ENCODE measurements around the gene EPS8L2.
A peak's percentile ranks its signal among the peaks of the same experiment; 100 is the strongest.

Gene EPS8L2

GRCh38 chr11:762421-763072 lies 56.5 kb downstream of the EPS8L2 start:
- peak; percentile 74 for DNase-seq (ENCODE audit: low spot score)

- no peak for DNase-seq (ENCODE audit: low spot score)
Measured at GRCh38 chr11:763073-763463, 57.0 kb downstream of the EPS8L2 start.

GRCh38 chr11:763549-764321 lies 57.7 kb downstream of the EPS8L2 start:
- DNase-seq (ENCODE audit: low spot score): no peak

- DNase-seq (ENCODE audit: low spot score): no peak
Measured at GRCh38 chr11:764322-765024, 58.4 kb downstream of the EPS8L2 start.

- peak; percentile 63 for DNase-seq (ENCODE audit: low spot score)
Measured at GRCh38 chr11:765025-765801, 59.2 kb downstream of the EPS8L2 start.

- DNase-seq (ENCODE audit: low spot score): no peak
Measured at GRCh38 chr11:765802-766091, 59.7 kb downstream of the EPS8L2 start.

- DNase-seq (ENCODE audit: low spot score): no peak
Measured at GRCh38 chr11:766106-766935, 60.3 kb downstream of the EPS8L2 start.

GRCh38 chr11:766936-767210 lies 60.8 kb downstream of the EPS8L2 start:
- DNase-seq (ENCODE audit: low spot score): no peak

GRCh38 chr11:767238-767637 lies 61.2 kb downstream of the EPS8L2 start:
- no peak for DNase-seq (ENCODE audit: low spot score)

GRCh38 chr11:769887-770641 lies 64.0 kb downstream of the EPS8L2 start:
- DNase-seq (ENCODE audit: low spot score): no peak

- DNase-seq (ENCODE audit: low spot score): no peak
Measured at GRCh38 chr11:770642-771616, 64.9 kb downstream of the EPS8L2 start.

GRCh38 chr11:771617-772204 lies 65.7 kb downstream of the EPS8L2 start:
- DNase-seq (ENCODE audit: low spot score): no peak

GRCh38 chr11:772429-773390 lies 66.7 kb downstream of the EPS8L2 start:
- DNase-seq (ENCODE audit: low spot score): peak; percentile 97

- no peak for DNase-seq (ENCODE audit: low spot score)
Measured at GRCh38 chr11:773425-773824, 67.4 kb downstream of the EPS8L2 start.

GRCh38 chr11:773830-774229 lies 67.8 kb downstream of the EPS8L2 start:
- no peak for DNase-seq (ENCODE audit: low spot score)

GRCh38 chr11:774873-775592 lies 69.0 kb downstream of the EPS8L2 start:
- DNase-seq (ENCODE audit: low spot score): no peak

GRCh38 chr11:776263-776560 lies 70.2 kb downstream of the EPS8L2 start:
- no peak for DNase-seq (ENCODE audit: low spot score)

Measured in globus pallidus (tissue), 1 donor.